HG03575 (cell line): Measurements from ENCODE around the gene UMOD.

Source experiments
- ATAC-seq: cut with Tn5 transposase; IDR thresholded peaks from one replicate; pipeline ENCODE4 v1.9.1; 2021; ENCODE audit not compliant: unreplicated experiment, insufficient number of reproducible peaks, low FRiP score; ENCODE audit errors: extremely low read depth

The UMOD gene

DNA sequence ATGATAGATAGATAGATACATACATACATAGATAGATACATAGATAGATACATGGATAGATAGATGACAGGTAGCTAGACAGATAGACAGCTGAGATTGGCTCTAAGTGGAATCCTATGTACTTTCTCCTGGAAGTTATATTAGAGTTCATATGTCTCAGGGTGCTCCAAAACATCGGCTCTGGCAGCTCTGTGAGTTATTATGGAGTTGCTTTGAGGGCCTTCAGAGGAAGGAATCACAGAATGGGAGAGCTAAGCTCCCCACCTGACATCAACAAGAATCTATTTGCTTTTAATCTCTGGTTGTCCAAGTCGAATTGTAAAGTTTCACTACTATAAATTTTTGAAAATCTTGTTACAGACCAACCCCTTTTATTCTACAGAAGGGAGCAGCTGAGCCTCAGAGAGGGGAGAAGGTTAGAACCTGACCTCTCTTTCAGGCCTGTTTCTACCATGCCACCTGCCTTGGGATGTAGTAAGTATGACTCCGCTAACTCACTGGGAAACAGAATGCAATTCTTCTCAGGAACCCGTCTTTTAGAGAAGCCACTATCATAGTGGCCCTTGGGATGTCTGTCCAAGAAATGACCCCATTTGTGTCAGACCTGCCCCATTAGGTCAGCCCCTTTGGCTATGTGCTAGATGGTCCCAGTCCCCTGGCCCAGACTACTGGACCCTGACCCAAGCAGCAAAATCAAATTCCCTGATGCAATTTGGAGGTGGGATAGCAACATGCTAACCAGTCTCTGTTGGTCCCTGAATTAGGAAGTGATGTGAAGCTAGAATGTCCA lies 43.5 kb downstream of the UMOD start:
- ATAC-seq = no peak

DNA sequence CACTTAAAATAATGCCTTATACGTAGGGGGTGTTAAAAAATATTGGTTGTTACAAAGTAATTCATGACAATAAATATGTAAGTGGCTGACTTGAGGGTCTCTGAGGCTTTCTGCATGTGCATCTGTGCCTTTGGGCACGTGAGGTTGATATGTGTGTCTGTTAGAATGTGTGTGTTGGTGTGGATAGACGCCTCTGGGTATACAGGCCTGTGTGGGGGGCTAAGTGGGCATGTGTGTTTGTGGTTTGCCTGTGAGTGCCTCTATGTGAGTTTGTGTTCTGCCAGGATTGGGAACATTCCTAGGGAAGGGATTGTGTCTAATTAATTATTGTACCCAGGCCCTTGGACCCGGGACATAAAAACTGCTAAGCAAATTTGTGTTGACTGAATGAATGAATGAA lies 44.2 kb downstream of the UMOD start:
- no peak for ATAC-seq

DNA sequence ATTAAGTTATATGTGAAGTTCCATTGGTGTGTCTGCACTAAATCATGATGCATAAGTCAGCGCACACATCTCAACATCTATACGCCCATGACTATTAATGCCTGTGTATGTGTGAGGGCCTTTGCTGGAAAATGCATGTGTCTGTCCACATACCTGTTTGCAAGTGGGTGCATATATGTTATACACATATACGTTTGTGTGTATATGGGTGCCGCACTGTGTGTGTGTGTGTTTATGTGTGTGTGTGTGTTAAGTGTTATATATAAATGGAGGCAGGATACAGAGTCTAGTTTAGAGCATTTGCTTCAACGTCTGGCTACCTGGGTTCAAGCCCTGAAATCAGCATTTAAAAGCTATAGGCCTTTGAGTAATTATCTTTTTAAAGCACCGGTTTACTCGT lies 44.7 kb downstream of the UMOD start:
- no peak for ATAC-seq

DNA sequence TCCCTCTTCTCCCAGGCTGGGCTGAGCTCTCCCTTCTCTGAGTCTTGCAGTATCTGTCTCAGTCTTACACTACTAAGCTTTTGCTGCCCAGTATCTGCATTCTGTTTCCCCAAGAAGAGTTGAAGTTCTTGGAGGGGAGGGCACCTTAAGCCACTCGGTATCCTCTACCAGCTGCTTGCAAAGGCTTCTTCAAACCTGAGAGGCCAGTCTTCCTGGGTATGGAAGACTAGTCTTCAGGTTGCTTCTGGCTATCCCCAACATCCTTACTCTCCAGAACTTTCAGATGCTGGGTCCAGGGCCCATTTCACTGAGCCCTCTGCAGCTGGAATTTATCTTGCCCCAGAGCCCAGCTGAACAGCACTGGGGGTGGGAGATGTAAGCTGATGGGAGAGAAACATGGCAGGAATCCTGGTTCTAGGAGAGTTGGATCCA lies 45.3 kb downstream of the UMOD start:
- ATAC-seq = no peak

DNA sequence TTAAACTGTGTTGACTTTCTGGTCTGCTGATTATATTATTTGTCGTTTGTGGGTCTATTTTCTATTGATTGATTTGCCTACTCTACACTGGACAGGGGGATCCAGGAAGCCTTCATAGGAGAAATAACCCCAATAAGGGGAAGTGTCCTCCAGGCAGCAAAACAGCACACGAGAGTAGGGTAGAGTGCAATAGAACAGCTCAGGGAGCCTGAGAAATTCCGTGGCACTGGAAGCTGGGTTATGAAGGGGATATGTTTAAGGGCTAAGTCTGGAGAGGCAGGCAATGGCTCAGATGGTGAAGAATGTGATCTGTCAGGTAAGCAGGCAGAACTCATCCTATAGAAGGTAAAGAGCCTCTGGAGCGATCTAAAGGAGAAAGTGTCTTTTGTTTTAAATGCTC lies 46.1 kb downstream of the UMOD start:
- no peak for ATAC-seq

DNA sequence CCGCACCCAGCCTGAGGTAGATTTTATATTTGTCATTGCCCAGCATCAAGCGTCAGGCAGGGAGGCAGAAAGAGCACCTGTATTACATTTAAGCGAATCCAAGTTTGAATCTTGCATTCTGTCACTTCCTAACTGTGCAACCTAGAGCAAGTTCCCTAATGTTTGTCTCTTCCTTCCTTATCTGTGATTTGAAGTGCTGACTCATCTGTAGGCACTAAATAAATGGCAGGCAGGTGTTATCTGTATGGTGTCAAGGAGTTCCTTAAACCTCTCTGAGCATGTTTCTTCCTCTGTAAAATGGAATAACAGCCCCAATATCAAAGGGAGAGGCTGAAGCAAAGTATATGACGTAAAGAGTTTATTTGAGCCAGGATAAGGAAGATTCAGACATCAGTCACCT lies 49.5 kb downstream of the UMOD start:
- no peak for ATAC-seq

DNA sequence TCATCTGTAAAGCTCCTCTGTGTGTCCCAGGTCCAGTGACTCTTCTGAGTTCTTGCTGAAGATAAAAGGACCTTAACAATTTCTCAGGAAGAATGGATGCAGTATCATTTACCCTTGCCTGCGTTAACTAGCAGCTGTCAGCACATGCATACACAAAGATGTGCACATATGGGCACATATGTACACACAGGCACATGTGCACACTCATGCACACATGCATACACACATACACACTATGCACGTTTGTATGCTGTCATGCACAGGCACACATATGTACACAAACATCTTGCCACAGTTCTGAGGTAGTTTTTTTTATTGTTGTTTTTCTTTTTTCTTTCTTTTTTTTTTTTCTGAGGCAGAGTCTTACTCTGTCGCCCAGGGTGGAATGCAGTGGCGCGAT lies 50.1 kb downstream of the UMOD start:
- ATAC-seq = no peak

DNA sequence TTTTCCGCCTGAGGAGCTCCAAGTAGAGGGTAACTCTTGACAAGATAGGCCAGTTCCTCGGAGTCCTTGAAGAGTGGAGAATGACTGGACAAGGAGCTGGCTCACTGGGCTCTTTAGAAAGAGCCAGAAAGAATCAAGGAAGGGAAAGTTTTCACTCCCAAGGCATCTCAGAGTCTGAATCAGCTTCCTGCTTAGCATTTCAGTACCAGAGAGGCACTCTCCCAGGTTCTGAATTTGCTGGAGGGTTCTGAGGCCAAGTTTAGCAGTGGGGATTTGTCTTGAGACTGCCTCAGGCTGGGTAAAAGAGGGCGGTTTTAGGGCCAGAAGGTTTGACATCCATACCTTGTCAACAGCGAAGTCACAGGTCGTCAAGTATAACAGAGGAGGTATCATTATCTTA lies 50.7 kb downstream of the UMOD start:
- ATAC-seq = no peak

DNA sequence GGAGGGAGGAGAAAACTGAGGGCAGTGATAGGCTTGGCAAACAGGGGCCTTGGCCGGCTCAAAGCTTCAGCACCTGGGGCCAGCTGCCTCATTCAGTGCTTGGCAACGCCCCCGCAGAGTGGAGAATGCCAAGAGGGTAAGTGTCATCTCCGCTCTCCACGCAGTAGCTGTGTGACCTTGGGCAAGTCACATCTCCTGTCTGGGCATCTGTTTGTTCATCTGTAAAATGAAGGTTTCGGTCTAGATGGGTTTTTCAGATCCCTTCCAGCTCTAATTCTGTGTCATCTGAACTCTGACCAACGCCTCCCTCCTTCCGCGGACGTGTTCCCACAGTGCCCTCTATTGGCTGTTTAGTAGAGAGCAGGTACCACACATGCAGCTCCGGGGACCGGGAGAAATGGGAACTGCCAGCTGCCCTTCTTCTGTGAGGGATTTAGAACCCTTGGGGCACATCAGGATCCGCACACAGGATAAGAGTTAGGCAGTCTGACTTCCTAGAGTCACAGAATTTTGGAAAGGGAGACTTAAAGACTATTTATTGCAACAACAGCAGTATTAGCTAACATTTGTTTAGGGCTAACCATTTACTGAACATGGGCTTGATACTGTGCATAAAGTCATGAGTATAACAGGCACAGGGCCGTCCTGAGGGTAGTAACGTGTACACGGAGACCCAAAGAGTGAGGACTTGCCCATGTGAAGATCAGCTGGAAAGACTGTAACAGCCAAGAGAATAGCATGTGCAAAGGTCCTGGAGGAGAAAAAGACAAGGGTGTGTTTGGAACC lies 52.0 kb downstream of the UMOD start:
- ATAC-seq = no peak

DNA sequence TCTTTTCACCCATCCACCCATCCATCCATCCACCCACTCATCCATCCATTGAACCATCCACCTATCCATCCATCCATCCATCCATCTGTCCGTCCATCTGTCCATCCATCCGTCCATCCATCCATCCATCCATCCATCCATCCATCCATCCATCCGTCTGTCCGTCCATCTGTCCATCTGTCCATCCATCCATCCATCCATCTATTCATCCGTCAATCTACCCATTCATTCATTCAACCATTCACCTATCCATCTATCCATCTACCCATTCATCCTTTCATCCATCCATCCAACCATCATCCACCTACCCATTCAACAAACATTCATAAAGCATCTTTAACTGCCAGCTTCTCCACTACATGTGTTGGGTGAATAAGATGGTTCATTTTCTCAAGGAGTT lies 54.1 kb downstream of the UMOD start:
- ATAC-seq = no peak

DNA sequence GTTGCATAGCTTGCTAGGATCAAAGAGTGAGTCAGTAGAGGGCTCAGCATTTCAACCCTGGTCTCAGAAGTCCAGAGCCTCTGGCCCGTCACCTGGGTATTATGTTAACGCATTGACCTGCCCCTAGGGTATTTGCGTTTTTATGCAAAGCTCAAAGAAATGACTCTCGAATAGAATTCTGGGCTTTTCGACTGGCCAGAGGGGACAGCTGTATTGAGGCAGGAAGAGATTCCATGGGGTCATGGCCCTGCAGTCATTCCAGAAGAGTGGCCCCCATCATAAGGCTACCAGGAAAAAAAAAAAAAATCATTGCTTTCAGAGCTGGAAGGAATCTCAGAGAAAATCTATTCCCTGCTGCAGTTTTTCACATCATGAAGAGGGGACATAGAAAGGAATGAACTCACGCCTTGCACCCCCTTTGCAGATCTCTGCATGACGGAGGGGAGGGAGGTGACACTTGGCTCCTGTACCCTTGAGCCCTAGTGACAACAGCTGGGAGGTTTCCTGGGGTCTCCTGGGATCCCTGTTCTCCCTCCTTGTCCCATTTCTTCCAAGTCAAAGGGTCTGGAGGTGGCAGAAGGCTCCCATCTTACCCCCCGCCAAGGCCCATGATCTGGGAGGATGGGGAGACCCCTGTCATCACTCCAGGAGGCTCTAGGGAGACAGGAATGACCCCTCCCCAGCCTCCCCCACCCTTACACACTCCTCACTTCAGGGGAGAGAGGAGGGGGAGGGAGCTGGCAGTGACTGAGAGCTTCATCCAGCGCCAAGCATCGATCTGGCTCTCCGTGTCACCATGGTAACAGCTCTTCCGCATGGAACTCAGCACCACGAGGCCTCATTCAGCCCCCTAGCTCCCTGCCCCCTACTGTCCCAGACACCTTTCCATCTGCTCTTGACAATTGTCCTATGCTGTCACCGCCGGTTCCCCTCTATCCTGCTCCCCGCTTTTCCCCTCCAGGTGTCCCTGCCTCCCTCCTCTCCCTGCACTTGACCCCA lies 61.0 kb downstream of the UMOD start:
- ATAC-seq = no peak

DNA sequence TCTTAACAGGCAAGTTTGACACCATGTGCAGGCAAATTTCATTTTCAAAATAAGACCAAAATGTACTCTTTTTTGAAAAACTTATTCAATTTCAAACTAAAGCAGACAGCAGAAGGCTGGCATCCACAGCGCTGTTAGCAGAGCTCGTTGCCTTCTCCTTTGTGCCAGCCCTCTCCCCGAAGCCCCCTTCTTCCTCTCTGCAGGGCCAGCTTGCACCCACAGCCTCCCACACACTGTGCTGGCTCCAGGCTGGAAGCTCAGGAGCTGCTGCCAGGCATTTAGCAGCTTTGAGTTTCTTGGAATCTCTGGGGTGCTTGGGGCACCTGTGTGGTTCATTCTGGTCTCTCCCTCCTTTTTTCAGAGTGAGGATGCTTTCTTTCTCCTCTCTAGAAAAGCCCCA lies 62.9 kb downstream of the UMOD start:
- ATAC-seq = no peak

DNA sequence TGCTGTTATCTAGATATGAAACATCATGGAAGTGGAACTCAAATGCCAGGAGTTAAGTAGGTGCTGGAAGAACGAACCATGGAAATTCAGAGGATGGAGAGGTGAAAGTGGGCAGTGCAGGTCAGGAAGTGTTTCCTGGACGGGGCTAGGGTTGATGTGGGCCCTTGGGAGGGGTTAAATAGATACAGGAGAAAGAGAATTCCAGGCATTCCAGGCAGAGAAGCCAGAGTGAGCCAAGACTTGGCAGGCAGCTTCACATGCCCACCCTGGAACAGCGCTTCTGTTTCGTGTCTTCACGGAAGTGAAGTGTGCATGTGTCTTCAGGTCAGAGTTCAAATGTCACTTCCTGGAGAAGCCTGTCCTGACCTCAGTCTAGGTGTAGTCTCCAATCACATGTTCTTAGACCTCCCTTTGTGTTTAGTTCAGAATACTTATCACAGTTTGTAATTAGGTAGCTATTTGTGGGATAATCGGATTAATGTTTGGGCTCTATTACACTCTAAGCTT lies 66.5 kb downstream of the UMOD start:
- no peak for ATAC-seq
